Fibroblast of the aortic adventitia (primary cell): ENCODE results near the gene ERC1. TPM values are rescaled to one million over a fixed set of nuclear protein-coding genes. Genes with fewer than 3 reads are reported as not detected.
"Not testable (repeated sequence)": the region's sequence is repeated elsewhere in the genome, so short reads cannot be mapped to it uniquely, and the experiment has no call there.

Experiments
- DNase-seq: peaks from one replicate; pipeline ENCODE4 v3.0.0-alpha.2; 2010; ENCODE audit warnings: low read depth
- H3K4me3 ChIP-seq: 2 replicates; pipeline ENCODE4 v1.5.1; 2011; ENCODE audit warnings: low read depth, mild to moderate bottlenecking, control low read depth, low read length, moderate library complexity
- CTCF ChIP-seq: IDR thresholded peaks from 2 replicates; pipeline ENCODE4 v1.5.1; 2011; ENCODE audit warnings: mild to moderate bottlenecking, low read length, control low read depth, inconsistent platforms; ENCODE audit not compliant: insufficient read depth
- total RNA-seq: library from RNA; depleted of rRNA; stranded (reverse); fragments of >200 nt; gene quantifications from 2 replicates; pipeline ENCODE4 v1.2.3, GENCODE V29; 2012; ENCODE audit warnings: low replicate concordance

Gene ERC1
- total RNA-seq, 1 donor, result 50.9 TPM

GRCh38 chr12:1310653-1311052, 319.6 kb downstream of the ERC1 start:
- H3K4me3 ChIP-seq, result no peak overlapping the region
- TF ChIP-seq CTCF, result no peak
- no peak for DNase-seq

DNA sequence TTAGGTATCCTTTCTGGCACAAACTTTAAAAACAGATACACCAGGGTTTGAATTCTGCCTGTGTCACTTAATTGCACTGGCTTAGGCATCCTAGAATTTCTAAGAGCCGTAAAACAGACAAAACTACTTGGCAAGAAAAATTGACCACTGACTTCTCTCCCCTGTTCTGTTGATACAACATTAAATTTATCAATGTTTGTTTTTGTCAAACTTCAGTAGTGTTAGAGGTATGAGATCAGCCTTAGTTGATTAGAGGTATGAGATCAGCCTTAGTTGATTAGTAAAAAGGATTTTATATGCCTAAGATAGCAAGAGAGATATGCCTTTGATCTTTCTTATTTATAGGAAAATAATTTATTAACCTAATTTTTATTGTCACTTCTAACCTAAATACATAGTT, 320.1 kb downstream of the ERC1 start:
- no peak for DNase-seq
- TF ChIP-seq CTCF, result no peak

GRCh38 chr12:1313906-1314305, 322.9 kb downstream of the ERC1 start:
- no peak for DNase-seq
- TF ChIP-seq CTCF, result no peak

More for the DNA sequence above, 320.1 kb downstream of the ERC1 start:
- no peak overlapping the region for H3K4me3 ChIP-seq

DNA sequence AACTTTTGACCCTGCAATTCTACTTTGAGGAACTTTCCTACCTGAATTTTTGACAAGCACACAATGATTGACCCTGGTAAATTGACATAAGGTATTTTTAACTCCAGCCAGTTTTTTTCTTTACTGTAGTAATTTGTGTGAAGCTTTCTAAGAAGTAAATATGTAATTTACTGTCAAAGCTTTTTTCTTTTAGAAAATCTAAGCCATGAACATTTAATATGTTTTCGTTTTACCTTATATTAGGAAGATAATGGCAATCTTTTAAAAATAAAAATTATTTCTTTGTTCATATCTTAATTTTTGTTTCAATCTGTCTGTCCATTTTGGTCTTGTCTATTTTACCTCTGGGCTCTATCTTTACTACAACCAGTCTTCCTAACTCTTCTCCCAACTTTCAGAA, 323.5 kb downstream of the ERC1 start:
- no peak for DNase-seq

More at GRCh38 chr12:1313906-1314305, 322.9 kb downstream of the ERC1 start:
- H3K4me3 ChIP-seq, result no peak overlapping the region

GRCh38 chr12:1316991-1317390, 326.0 kb downstream of the ERC1 start:
- DNase-seq, H3K4me3 ChIP-seq: not testable (repeated sequence)

More for the DNA sequence above, 323.5 kb downstream of the ERC1 start:
- TF ChIP-seq CTCF, result no peak
- H3K4me3 ChIP-seq, result no peak overlapping the region

DNA sequence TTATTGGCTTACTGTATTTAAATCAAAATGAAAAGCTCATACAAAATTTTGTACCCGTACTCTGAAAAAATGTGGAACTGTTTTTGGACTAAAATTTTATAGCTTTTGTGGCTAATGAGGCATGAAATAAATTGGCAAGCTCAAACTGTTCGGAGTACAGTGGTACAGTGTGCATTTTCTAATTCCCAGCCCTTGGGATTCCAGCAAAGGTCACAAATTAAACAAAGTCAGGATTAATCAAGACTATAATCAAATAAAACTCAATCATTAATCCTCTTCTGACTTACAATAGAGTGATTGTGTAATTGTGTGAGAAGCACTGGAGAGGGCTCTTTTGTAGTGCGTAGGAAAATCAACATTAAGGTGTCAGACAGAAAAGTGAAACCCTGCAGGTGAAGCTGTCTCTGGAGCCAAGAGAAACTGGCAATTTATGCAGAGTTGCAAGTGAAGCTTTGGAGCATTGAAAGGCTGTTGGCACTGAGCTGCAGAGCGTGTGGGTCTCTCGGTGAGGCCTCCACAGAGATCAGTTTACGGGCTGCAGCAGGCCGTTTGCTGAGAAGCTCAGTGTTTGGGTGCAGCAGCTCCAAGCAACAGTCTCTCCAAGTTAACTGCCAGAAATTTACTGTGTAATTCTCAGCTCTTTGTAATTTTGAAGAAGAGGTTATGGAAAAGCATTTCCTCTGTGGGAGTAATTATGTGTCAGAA, 327.5 kb downstream of the ERC1 start:
- H3K4me3 ChIP-seq, result no peak overlapping the region
- TF ChIP-seq CTCF, result no peak
- peak; percentile 60 for DNase-seq

GRCh38 chr12:1319212-1319611, 328.2 kb downstream of the ERC1 start:
- peak; percentile 50 for DNase-seq
- no peak overlapping the region for H3K4me3 ChIP-seq
- no peak for TF ChIP-seq CTCF
